HG02852 (cell line): Measurements from ENCODE around the gene C1D.
"Not testable (repeated sequence)": the region's sequence is repeated elsewhere in the genome, so short reads cannot be mapped to it uniquely, and the experiment has no call there.

Source experiments
- ATAC-seq: cut with Tn5 transposase; IDR thresholded peaks from one replicate; pipeline ENCODE4 v1.9.1; 2021; ENCODE audit warnings: mild to moderate bottlenecking, moderate library complexity; ENCODE audit not compliant: unreplicated experiment

C1D gene

GRCh38 chr2:68009526-68009925 is 53.3 kb downstream of the C1D start:
- ATAC-seq = no peak

- no peak for ATAC-seq
Observed at GRCh38 chr2:68000170-68000825, 62.5 kb downstream of the C1D start.

DNA sequence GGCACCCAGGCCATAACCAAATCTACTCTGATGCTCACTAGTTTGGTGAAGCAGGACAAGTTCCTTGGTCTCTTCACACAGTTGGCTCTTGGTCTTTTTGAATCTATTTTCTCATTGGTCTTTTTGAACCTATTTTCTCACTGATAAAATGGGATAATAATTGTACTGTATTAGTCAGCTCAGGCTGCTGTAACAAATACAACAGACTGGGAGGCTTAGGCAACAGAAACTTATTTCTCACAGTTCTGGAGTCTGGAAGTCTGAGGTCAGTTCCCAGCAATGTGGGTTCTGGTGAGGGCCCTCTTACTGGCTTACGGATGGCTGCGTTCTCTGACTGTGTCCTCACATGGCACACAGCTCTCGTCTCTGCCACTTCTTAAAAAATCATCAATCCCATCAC is 63.5 kb downstream of the C1D start:
- no peak for ATAC-seq

- ATAC-seq = no peak
Observed at GRCh38 chr2:67997903-67998302, 64.9 kb downstream of the C1D start.

GRCh38 chr2:67997528-67997900 is 65.3 kb downstream of the C1D start:
- ATAC-seq = no peak

- ATAC-seq = no peak
Observed at GRCh38 chr2:67996772-67997527, 65.9 kb downstream of the C1D start.

GRCh38 chr2:67994716-67995115 is 68.1 kb downstream of the C1D start:
- ATAC-seq = no peak

DNA sequence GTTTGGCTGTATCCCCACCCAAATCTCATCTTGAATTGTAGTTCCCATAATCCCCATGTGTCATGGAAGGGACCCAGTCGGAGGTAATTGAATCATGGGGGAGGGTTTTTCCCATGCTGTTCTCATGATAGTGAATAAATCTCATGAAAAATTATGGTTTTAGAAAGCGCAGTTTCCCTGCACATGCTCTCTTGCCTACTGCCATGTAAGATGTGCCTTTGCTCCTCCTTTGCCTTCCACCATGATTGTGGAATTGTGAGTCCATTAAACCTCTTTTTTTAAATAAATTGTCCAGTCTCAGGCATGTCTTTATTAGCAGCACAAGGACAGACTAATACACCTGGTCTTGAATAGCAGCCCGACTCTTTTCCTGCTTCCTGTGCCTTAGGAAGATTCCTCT is 68.7 kb downstream of the C1D start:
- not testable (repeated sequence) for ATAC-seq

- ATAC-seq = no peak
Observed at GRCh38 chr2:67993329-67993728, 69.5 kb downstream of the C1D start.

GRCh38 chr2:67991456-67991855 is 71.3 kb downstream of the C1D start:
- no peak for ATAC-seq
